Nucleus accumbens (tissue), 56 donors: ENCODE data around the gene APOBEC3C.
"Not testable (repeated sequence)": the region's sequence is repeated elsewhere in the genome, so short reads cannot be mapped to it uniquely, and the experiment has no call there.

ENCODE experiments used
- DNase-seq, 56 donors: peaks; one replicate each; lab custom pipeline; 2025; lab: John Stamatoyannopoulos, UW

Gene APOBEC3C

GRCh38 chr22:39051844-39052495 is 37.9 kb downstream of the APOBEC3C start:
- DNase-seq, result not testable (repeated sequence)

GRCh38 chr22:39055658-39056057 is 41.6 kb downstream of the APOBEC3C start:
- DNase-seq, result no peak

- not testable (repeated sequence) for DNase-seq
Measured at GRCh38 chr22:39061290-39061689, 47.2 kb downstream of the APOBEC3C start.

- not testable (repeated sequence) for DNase-seq
Measured at GRCh38 chr22:39061951-39062350, 47.9 kb downstream of the APOBEC3C start.

- DNase-seq, result not testable (repeated sequence)
Measured at GRCh38 chr22:39063904-39064303, 49.8 kb downstream of the APOBEC3C start.

GRCh38 chr22:39066442-39067276 is 52.6 kb downstream of the APOBEC3C start:
- not testable (repeated sequence) for DNase-seq

- no peak for DNase-seq
Measured at GRCh38 chr22:39068033-39068785, 54.2 kb downstream of the APOBEC3C start.
